Stimulated activated CD4-positive, alpha-beta T cell treated with anti-CD3 and anti-CD28 coated beads, Interleukin-4, amount 100 ng/mL, for 4 hours (primary cell): Measurements from ENCODE around the gene MARVELD1.

Source experiments
- DNase-seq, 2 experiments: peaks; one replicate each; pipeline ENCODE4 v3.0.0-alpha.2; 2020

The MARVELD1 gene

DNA sequence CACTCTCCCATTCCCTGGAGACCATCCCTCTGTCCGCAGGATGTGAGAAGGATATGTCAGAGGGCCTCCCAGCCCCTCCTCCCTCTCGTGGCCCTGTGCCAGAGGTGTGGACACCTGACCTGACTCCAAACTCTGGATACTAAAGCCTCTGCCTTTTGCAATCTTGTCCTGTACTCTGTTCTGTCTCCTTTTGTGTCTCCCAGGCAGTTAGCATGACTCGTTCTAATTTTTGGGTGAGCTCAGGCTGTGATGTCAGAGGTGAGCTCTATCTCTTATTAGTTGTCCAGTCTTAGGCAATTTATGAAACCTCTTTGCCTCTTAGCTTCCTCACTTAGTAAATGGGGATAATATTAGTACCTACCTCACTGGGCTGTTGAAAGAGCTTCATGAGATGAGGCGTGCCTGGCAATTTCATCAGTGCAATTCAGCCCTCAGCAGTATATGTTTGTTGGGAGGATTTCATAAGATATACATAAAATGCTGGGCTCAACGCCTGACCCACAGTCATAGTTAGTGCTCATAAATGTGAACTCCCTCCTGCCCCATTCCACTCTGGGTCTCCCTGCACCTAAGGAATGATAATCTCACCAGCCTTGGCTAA lies 10.9 kb downstream of the MARVELD1 start:
- DNase-seq, result no peak

- DNase-seq, result no peak
These were observed 13.2 kb downstream of the MARVELD1 start for GRCh38 chr10:97726636-97727178.

- no peak for DNase-seq
These were observed 15.5 kb downstream of the MARVELD1 start for GRCh38 chr10:97729014-97729413.

GRCh38 chr10:97731346-97732051 lies 18.0 kb downstream of the MARVELD1 start:
- peak; percentile 34 to 41 for DNase-seq

- DNase-seq, result no peak
These were observed 18.5 kb downstream of the MARVELD1 start for GRCh38 chr10:97732052-97732359.

GRCh38 chr10:97733256-97733655 lies 19.7 kb downstream of the MARVELD1 start:
- DNase-seq, result no peak

DNA sequence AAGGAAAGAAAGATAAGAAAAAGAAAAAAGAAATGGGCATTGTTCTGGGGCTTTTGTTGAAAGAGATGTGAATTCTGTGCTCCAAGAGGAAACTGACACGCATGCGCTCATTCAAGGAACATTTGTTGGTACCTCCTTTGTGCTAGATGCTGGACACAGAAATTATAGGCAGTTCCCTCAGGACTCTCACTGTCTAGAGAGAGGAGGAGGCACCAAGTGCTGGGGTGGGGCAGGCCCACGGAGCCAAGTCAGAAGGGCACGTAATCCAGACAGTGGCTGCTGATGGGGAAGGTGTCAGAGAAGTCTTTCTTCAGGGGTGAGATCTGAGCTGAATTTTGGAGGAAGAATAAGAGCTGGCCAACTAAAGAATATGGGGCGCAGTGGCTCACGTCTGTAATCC lies 20.5 kb downstream of the MARVELD1 start:
- DNase-seq, result no peak

DNA sequence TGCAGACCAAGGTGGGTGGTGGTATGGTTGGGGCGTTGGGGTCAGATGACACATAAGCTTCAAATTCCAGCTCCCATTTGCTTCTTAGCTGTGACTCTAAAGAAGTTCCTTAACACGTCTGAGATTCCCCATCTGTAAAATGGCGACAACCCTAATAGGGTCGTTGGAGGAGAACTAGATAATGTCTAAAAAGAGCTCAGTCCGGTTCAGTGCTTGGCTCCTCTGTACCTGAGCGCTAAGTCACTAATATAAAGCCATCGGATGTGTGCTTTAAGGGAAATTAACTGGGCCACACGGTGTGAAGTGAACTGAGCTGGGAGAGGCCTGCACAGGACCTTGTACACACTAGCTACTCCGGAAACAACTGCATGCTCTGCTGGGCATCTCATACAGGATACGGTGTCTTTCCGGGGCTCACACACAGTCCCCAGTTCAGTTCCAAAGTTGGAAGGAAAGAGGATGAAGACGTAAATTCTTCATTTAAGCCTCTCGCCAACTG lies 22.9 kb downstream of the MARVELD1 start:
- no peak for DNase-seq

- peak; percentile 93 to 97 for DNase-seq
These were observed 23.6 kb downstream of the MARVELD1 start, which contains the start of gene ZFYVE27 for GRCh38 chr10:97736902-97737769. ZFYVE27 (plus strand) TSS chr10:97737128; CDS start chr10:97738478, 1,350 bp downstream.

GRCh38 chr10:97737770-97738265 lies 24.3 kb downstream of the MARVELD1 start:
- no peak for DNase-seq

- DNase-seq, result no peak
These were observed 25.1 kb downstream of the MARVELD1 start for GRCh38 chr10:97738616-97739015.

- DNase-seq, result no peak
These were observed 27.1 kb downstream of the MARVELD1 start for GRCh38 chr10:97740613-97741012.

DNA sequence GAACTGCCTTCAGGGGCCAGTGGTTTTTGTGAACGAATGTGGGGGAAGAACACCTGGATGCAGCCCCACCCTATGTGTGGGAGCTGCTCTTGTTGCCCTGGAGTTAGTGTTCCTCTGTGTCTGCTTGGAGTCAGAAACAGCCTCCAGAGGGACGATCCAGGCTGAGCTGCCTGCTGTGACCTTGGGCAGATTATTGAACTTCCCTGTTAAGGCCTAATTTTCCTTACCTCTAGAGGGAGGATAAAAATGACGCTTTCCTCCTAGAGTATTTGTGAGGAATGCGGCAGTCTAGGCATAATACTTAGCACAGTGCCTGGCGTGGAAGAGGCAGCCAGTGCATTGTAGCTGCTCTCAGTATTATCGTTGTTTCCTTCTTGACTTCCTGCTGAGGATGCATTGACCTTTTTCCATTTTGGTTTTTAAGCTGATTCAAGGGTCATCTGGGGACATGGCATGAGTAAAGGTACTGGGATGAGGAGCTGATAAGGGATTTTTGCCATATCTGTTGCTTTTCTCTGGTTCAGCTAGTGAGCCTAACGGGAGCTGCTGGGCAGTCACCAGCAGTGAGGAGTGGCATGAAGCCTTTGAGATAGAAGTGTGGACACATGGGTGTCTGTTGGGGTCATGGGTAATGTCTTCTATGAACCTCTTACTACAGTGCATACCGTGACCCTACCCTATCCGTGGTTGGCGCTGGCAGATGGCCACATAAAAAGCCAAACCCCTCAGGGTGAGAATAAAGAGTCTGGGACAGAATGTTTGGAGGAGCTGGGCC lies 29.8 kb downstream of the MARVELD1 start:
- DNase-seq, result no peak

DNA sequence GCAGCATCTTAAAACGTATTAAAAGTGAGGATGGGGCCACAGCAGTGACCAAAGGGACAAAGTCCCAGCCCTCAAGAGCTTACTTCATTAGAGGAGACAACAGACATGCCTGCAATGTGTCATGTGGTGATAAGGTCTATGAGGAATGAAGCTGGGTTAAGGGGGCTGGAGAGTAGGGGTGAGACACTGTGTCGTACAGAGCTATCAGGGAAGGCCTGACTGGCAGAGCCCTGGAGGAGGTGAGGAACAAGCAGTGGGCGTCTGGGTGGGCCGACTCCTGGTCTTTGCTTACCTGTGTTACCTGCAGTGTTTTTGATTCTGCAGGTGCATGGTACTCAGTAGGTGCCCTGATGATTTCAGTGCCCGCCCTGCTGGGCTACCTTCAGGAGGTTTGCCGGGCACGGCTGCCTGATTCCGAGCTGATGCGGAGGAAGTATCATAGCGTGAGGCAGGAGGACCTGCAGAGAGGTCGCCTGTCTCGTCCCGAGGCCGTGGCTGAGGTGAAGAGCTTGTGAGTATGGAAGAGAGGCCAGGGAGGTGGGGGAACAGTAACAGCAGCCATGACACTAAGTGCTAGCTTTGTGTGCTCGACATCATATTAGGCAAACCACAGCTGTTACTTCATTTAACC lies 31.0 kb downstream of the MARVELD1 start:
- DNase-seq, result no peak

GRCh38 chr10:97747573-97747972 lies 34.0 kb downstream of the MARVELD1 start:
- DNase-seq, result no peak

GRCh38 chr10:97748116-97748515 lies 34.6 kb downstream of the MARVELD1 start:
- DNase-seq, result no peak

DNA sequence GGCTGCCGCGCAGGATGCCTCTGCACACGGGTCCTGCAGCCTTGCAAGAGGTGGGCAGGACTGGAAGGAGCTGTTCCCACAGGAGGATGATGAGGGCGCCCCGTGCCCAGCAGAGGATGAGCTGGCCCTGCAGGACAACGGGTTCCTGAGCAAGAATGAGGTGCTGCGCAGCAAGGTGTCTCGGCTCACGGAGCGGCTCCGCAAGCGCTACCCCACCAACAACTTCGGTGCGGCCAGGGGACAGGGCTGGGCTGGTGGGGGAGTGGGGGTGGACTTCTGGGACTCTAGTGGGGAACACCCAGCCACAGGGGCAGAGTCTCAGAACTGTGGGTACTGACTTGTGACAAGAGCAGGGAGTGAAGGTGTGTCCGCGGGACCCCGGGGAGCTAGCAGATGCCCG lies 39.4 kb downstream of the MARVELD1 start:
- DNase-seq, result no peak

- DNase-seq, result no peak
These were observed 41.2 kb downstream of the MARVELD1 start for GRCh38 chr10:97754726-97755125.

DNA sequence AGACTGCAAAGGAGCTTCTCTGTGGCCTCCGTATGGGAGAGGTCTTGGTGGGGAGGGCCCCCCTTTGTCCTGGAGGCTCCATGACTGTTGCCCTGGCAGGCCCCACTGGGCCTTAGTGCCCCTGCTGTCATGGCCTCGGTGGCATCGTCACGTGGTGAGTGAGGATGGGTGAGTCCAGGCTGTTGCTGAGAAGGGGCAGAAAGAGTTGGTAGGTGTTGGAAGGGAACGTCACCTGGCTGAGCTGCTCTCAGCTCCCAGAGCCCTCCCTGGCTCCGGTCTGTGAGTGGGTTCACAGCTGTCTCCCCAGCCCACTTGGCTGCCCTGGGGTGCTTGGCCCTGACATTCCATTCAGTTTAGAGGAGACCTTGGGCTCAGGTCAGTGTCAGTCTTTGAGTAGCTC lies 42.2 kb downstream of the MARVELD1 start:
- no peak for DNase-seq

DNA sequence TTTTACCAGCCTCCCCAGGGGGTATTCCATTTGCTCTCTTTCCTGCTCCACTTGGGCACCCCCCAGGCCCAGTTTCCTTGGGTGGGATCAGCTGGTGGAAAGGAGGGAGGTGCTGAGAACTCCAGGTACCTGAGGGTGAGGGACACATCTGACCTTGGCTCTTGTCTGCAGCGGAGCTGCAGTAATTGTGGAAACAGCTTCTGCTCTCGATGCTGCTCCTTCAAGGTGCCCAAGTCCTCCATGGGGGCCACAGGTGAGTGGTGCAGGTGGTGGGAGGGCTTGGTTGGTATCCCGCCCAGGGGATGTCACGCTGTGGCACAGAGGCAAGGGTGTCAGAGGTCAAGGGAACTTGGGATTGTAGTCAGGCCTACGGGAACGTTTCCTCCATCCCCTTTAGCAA lies 43.9 kb downstream of the MARVELD1 start:
- DNase-seq, result no peak

GRCh38 chr10:97759158-97759887 lies 45.8 kb downstream of the MARVELD1 start:
- DNase-seq, result peak; percentile 19 to 45
